ENCODE measurements around the gene SH3D19.

Gene SH3D19

DNA sequence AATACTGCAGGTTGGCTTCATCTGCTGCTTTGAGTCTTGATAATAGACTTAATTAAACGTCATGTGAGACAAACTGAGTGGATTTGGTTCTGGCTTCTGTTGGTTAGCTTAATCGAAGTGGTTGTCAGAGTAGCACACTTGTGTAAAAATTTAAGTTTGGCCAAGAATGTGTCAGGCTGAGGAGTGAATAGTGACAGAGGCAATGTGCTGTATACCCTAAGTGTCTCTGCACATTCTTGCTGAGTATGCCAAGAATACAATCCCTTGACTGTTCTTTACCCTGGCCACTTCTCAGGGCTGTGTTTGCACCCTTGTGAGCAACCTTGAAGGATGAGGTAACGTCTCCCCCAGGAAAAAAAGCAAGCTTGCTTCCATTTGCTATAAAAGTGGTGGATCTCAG, 211.1 kb downstream of the SH3D19 start:
- peaks cover 5 to 34% of the 10 kb centered on the region in 2 donors for H3K36me3 ChIP-seq (ENCODE audit: control insufficient read depth in 1 of 2, insufficient read depth in 2 of 2, low read length in 2 of 2)
- peaks cover 0 to 4% of the 10 kb centered on the region in 2 donors for H3K4me1 ChIP-seq (ENCODE audit: control insufficient read depth in 1 of 2, insufficient read depth in 2 of 2, low read length in 2 of 2)
- no peak overlapping the region for H3K27ac ChIP-seq (ENCODE audit: low read depth, low read length)
- no peak overlapping the region for H3K4me3 ChIP-seq (ENCODE audit: low read depth in 1 of 2, low read length in 2 of 2)
- H3K9me3 ChIP-seq (ENCODE audit: control insufficient read depth in 1 of 2, low read length in 2 of 2), result no peaks in the 10 kb centered on the region
- no peaks in the 10 kb centered on the region for H3K27me3 ChIP-seq (ENCODE audit: control insufficient read depth in 1 of 2, insufficient read depth in 2 of 2, low read length in 2 of 2)
- H3K9ac ChIP-seq (ENCODE audit: low read depth in 1 of 2, low read length in 2 of 2), result no peak overlapping the region

GRCh38 chr4:151110236-151110635, 215.2 kb downstream of the SH3D19 start:
- H3K9ac ChIP-seq (ENCODE audit: low read depth in 1 of 2, low read length in 2 of 2), result no peak overlapping the region
- H3K27me3 ChIP-seq (ENCODE audit: control insufficient read depth in 1 of 2, insufficient read depth in 2 of 2, low read length in 2 of 2), result no peaks in the 10 kb centered on the region
- no peak overlapping the region for H3K4me3 ChIP-seq (ENCODE audit: low read depth in 1 of 2, low read length in 2 of 2)
- no peaks in the 10 kb centered on the region for H3K9me3 ChIP-seq (ENCODE audit: control insufficient read depth in 1 of 2, low read length in 2 of 2)
- peaks cover 5 to 55% of the 10 kb centered on the region in 2 donors for H3K36me3 ChIP-seq (ENCODE audit: control insufficient read depth in 1 of 2, insufficient read depth in 2 of 2, low read length in 2 of 2)
- H3K4me1 ChIP-seq (ENCODE audit: control insufficient read depth in 1 of 2, insufficient read depth in 2 of 2, low read length in 2 of 2), result no peaks in the 10 kb centered on the region
- H3K27ac ChIP-seq (ENCODE audit: low read depth, low read length), result no peak overlapping the region

- H3K9me3 ChIP-seq (ENCODE audit: control insufficient read depth in 1 of 2, low read length in 2 of 2), result no peaks in the 10 kb centered on the region
- no peak overlapping the region for H3K27ac ChIP-seq (ENCODE audit: low read depth, low read length)
- no peaks in the 10 kb centered on the region for H3K4me1 ChIP-seq (ENCODE audit: control insufficient read depth in 1 of 2, insufficient read depth in 2 of 2, low read length in 2 of 2)
- no peak overlapping the region for H3K4me3 ChIP-seq (ENCODE audit: low read depth in 1 of 2, low read length in 2 of 2)
- no peak overlapping the region for H3K9ac ChIP-seq (ENCODE audit: low read depth in 1 of 2, low read length in 2 of 2)
- peaks cover 17 to 61% of the 10 kb centered on the region in 2 donors for H3K36me3 ChIP-seq (ENCODE audit: control insufficient read depth in 1 of 2, insufficient read depth in 2 of 2, low read length in 2 of 2)
- no peaks in the 10 kb centered on the region for H3K27me3 ChIP-seq (ENCODE audit: control insufficient read depth in 1 of 2, insufficient read depth in 2 of 2, low read length in 2 of 2)
These were observed 218.3 kb downstream of the SH3D19 start for GRCh38 chr4:151107063-151107462.

DNA sequence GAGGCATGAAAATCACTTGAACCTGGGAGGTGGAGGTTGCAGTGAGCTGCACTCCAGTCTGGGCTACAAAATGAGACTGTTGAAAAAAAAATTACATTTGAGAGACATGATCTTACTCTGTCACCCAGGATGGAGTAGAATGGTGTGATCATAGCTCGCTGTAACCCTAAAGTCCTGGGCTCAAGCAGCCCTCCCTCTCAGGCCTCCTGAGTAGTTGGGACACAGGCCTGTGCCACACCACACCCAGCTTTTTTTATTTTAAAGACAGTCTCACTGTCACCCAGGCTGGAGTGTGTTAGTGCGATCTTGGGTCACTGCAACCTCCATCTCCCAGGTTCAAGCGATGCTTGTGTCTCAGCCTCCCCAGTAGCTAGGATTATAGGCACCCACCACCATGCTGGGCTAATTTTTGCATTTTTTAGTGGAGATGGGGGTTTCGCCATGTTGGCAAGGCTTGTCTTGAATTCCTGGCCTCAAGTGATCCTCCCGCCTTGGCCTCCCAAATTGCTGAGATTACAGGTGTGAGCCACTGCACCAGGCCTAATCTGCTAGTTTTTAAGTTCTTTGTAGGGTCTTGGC, 219.9 kb downstream of the SH3D19 start:
- Histone ChIP-seq H3K27ac (ENCODE audit: low read depth, low read length) (no peak overlapping the region), H3K9me3 (ENCODE audit: control insufficient read depth in 1 of 2, low read length in 2 of 2) (no peaks in the 10 kb centered on the region), H3K4me1 (ENCODE audit: control insufficient read depth in 1 of 2, insufficient read depth in 2 of 2, low read length in 2 of 2) (peaks cover 11 to 12% of the 10 kb centered on the region in 2 donors), H3K9ac (ENCODE audit: low read depth in 1 of 2, low read length in 2 of 2) (no peak overlapping the region), H3K4me3 (ENCODE audit: low read depth in 1 of 2, low read length in 2 of 2) (no peak overlapping the region), H3K36me3 (ENCODE audit: control insufficient read depth in 1 of 2, insufficient read depth in 2 of 2, low read length in 2 of 2) (peaks cover 20 to 65% of the 10 kb centered on the region in 2 donors), H3K27me3 (ENCODE audit: control insufficient read depth in 1 of 2, insufficient read depth in 2 of 2, low read length in 2 of 2) (no peaks in the 10 kb centered on the region)

- H3K4me1 ChIP-seq (ENCODE audit: control insufficient read depth in 1 of 2, insufficient read depth in 2 of 2, low read length in 2 of 2), result peaks cover 11 to 15% of the 10 kb centered on the region in 2 donors
- no peak overlapping the region for H3K27ac ChIP-seq (ENCODE audit: low read depth, low read length)
- H3K9me3 ChIP-seq (ENCODE audit: control insufficient read depth in 1 of 2, low read length in 2 of 2), result no peaks in the 10 kb centered on the region
- H3K4me3 ChIP-seq (ENCODE audit: low read depth in 1 of 2, low read length in 2 of 2), result no peak overlapping the region
- no peaks in the 10 kb centered on the region for H3K27me3 ChIP-seq (ENCODE audit: control insufficient read depth in 1 of 2, insufficient read depth in 2 of 2, low read length in 2 of 2)
- peaks cover 20 to 60% of the 10 kb centered on the region in 2 donors for H3K36me3 ChIP-seq (ENCODE audit: control insufficient read depth in 1 of 2, insufficient read depth in 2 of 2, low read length in 2 of 2)
- H3K9ac ChIP-seq (ENCODE audit: low read depth in 1 of 2, low read length in 2 of 2), result no peak overlapping the region
These were observed 220.8 kb downstream of the SH3D19 start for GRCh38 chr4:151104621-151105020.

- peaks cover 20 to 60% of the 10 kb centered on the region in 2 donors for H3K36me3 ChIP-seq (ENCODE audit: control insufficient read depth in 1 of 2, insufficient read depth in 2 of 2, low read length in 2 of 2)
- peaks cover 11 to 15% of the 10 kb centered on the region in 2 donors for H3K4me1 ChIP-seq (ENCODE audit: control insufficient read depth in 1 of 2, insufficient read depth in 2 of 2, low read length in 2 of 2)
- H3K27me3 ChIP-seq (ENCODE audit: control insufficient read depth in 1 of 2, insufficient read depth in 2 of 2, low read length in 2 of 2), result no peaks in the 10 kb centered on the region
- H3K9me3 ChIP-seq (ENCODE audit: control insufficient read depth in 1 of 2, low read length in 2 of 2), result no peaks in the 10 kb centered on the region
- H3K9ac ChIP-seq (ENCODE audit: low read depth in 1 of 2, low read length in 2 of 2), result no peak overlapping the region
- no peak overlapping the region for H3K27ac ChIP-seq (ENCODE audit: low read depth, low read length)
- no peak overlapping the region for H3K4me3 ChIP-seq (ENCODE audit: low read depth in 1 of 2, low read length in 2 of 2)
These were observed 221.6 kb downstream of the SH3D19 start for GRCh38 chr4:151103758-151104157.

DNA sequence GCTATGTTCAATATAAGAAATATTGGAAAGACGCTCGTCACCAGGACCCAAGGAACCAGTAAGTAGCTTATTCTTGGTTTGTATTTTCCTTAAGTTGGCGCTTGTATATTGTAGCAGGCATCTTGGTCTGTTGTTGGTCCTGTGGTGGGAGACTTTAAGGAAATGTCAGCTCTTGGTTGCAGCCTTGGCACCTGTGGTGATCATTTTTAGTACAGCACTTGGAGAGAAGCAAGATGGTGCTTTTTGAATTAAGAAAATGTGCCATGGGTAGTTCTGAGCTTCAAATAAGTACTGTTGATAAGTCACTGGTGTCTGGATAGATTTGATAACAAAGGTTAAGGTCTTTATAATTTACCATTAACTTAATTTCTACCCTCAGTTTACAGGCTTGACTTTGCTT, 224.9 kb downstream of the SH3D19 start:
- Histone ChIP-seq H3K4me1 (ENCODE audit: control insufficient read depth in 1 of 2, insufficient read depth in 2 of 2, low read length in 2 of 2) (peaks cover 11 to 15% of the 10 kb centered on the region in 2 donors), H3K27me3 (ENCODE audit: control insufficient read depth in 1 of 2, insufficient read depth in 2 of 2, low read length in 2 of 2) (no peaks in the 10 kb centered on the region), H3K27ac (ENCODE audit: low read depth, low read length) (no peak overlapping the region), H3K9ac (ENCODE audit: low read depth in 1 of 2, low read length in 2 of 2) (peak overlapping the region; percentile 78 to 97), H3K36me3 (ENCODE audit: control insufficient read depth in 1 of 2, insufficient read depth in 2 of 2, low read length in 2 of 2) (peaks cover 20 to 40% of the 10 kb centered on the region in 2 donors), H3K9me3 (ENCODE audit: control insufficient read depth in 1 of 2, low read length in 2 of 2) (no peaks in the 10 kb centered on the region), H3K4me3 (ENCODE audit: low read depth in 1 of 2, low read length in 2 of 2) (peak overlapping the region; percentile 82 to 99)

DNA sequence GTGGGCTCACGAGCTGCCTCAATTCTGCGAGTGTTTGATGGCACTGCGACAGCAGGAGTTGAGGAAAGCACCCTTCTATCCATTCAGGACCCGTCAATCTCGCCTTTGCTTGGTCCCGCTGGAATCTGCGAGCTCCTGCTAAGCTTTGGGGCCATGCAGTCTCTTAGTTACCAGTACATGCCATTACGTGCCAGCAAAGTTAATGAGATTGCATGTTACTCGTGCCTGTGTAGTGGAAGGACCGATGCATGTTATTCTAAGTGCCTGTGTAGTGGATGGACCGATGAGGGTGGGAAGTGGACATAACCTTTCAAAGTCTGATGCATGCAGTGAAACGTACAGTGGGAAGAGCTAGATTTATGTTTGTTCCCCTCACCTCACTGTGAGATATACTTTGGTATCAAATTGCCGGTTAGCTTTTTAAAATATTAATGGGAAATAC, 225.4 kb downstream of the SH3D19 start:
- Histone ChIP-seq H3K36me3 (ENCODE audit: control insufficient read depth in 1 of 2, insufficient read depth in 2 of 2, low read length in 2 of 2) (peaks cover 20 to 35% of the 10 kb centered on the region in 2 donors), H3K9me3 (ENCODE audit: control insufficient read depth in 1 of 2, low read length in 2 of 2) (no peaks in the 10 kb centered on the region), H3K27me3 (ENCODE audit: control insufficient read depth in 1 of 2, insufficient read depth in 2 of 2, low read length in 2 of 2) (no peaks in the 10 kb centered on the region), H3K4me1 (ENCODE audit: control insufficient read depth in 1 of 2, insufficient read depth in 2 of 2, low read length in 2 of 2) (peaks cover 11 to 15% of the 10 kb centered on the region in 2 donors), H3K9ac (ENCODE audit: low read depth in 1 of 2, low read length in 2 of 2) (peak overlapping the region; percentile 78 to 97), H3K4me3 (ENCODE audit: low read depth in 1 of 2, low read length in 2 of 2) (peak overlapping the region; percentile 82 to 99), H3K27ac (ENCODE audit: low read depth, low read length) (peak overlapping the region; percentile 55)

DNA sequence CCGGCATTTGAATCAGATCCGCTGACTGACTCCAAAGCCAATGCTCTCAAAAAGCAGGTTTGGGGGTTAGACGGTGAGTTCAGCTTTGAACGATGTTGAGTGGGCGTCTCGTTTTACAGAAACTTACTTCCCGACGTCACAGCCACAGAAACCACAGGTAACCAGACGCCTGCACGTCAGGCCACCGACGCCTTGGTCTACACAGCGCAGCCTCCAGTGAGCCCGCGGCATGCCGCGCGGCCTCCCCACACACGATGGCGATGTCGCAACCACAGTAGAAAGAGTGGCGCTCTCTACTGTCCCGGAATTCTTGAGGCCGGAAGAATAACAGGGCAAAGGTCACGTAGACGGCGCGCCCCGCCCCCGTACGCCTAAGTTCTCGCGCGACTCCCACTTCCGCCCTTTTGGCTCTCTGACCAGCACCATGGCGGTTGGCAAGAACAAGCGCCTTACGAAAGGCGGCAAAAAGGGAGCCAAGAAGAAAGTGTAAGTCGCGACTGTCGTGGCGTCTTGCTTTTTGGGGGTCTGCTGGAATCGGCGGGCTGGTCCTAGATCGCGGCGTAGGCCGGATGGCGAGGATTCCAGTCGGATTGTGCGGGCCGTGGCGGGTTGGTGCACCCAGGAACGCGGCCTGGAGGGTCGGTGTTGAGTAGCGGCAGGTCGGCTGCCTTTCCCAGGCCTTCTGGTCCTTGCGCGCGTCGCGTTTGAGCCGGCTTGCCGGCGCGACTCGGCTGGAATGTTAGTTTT, 226.0 kb downstream of the SH3D19 start, which contains the start of gene RPS3A:
Gene RPS3A, plus strand, starts transcription at position 400 of the 747 bp plus-strand sequence. Its CDS starts 25 bp downstream, at position 425.
- Histone ChIP-seq H3K36me3 (ENCODE audit: control insufficient read depth in 1 of 2, insufficient read depth in 2 of 2, low read length in 2 of 2) (peaks cover 16 to 29% of the 10 kb centered on the region in 2 donors), H3K4me1 (ENCODE audit: control insufficient read depth in 1 of 2, insufficient read depth in 2 of 2, low read length in 2 of 2) (peaks cover 11 to 15% of the 10 kb centered on the region in 2 donors), H3K9me3 (ENCODE audit: control insufficient read depth in 1 of 2, low read length in 2 of 2) (no peaks in the 10 kb centered on the region)

GRCh38 chr4:151098979-151099228, 226.5 kb downstream of the SH3D19 start:
- H3K9ac ChIP-seq (ENCODE audit: low read depth in 1 of 2, low read length in 2 of 2), result peak overlapping the region; percentile 65 to 68
- peaks cover 0 to 3% of the 10 kb centered on the region in 2 donors for H3K27me3 ChIP-seq (ENCODE audit: control insufficient read depth in 1 of 2, insufficient read depth in 2 of 2, low read length in 2 of 2)
- H3K4me1 ChIP-seq (ENCODE audit: control insufficient read depth in 1 of 2, insufficient read depth in 2 of 2, low read length in 2 of 2), result peaks cover 11 to 15% of the 10 kb centered on the region in 2 donors
- no peak overlapping the region for H3K27ac ChIP-seq (ENCODE audit: low read depth, low read length)
- H3K9me3 ChIP-seq (ENCODE audit: control insufficient read depth in 1 of 2, low read length in 2 of 2), result no peaks in the 10 kb centered on the region
- H3K36me3 ChIP-seq (ENCODE audit: control insufficient read depth in 1 of 2, insufficient read depth in 2 of 2, low read length in 2 of 2), result peaks cover 16 to 25% of the 10 kb centered on the region in 2 donors
- peak overlapping the region; percentile 82 to 99 for H3K4me3 ChIP-seq (ENCODE audit: low read depth in 1 of 2, low read length in 2 of 2)

More for the DNA sequence above, 226.0 kb downstream of the SH3D19 start, which contains the start of gene RPS3A:
- H3K27me3 ChIP-seq (ENCODE audit: control insufficient read depth in 1 of 2, insufficient read depth in 2 of 2, low read length in 2 of 2), result no peaks in the 10 kb centered on the region
- peak within 1 kb of the TSS; percentile 82 to 99 for H3K4me3 ChIP-seq (ENCODE audit: low read depth in 1 of 2, low read length in 2 of 2)
- H3K9ac ChIP-seq (ENCODE audit: low read depth in 1 of 2, low read length in 2 of 2), result peak within 1 kb of the TSS; percentile 78 to 97
- peak within 1 kb of the TSS; percentile 55 for H3K27ac ChIP-seq (ENCODE audit: low read depth, low read length)
